Calu3 (cell line): ENCODE data around the gene ZMPSTE24. TPM values are rescaled to one million over a fixed set of nuclear protein-coding genes. Genes with fewer than 3 reads are reported as not detected.

Experiments used
- BruUV-seq: library from RNA; stranded (reverse); fragments of 400-500 nt; replicated peaks from 2 replicates; lab custom pipeline; 2021; lab: Mats Ljungman, UMichigan
- CTCF ChIA-PET: fragments of 300-600 bp; sonication (Branson Sonifier 250); formaldehyde crosslinking; loops from one replicate; lab custom pipeline; 2022; ENCODE audit warnings: antibody characterized with exemption; lab: Charles Lee
- DNase-seq: peaks from one replicate; pipeline ENCODE4 v3.0.0; 2022
- H3K27ac Mint-ChIP-seq: one replicate; pipeline ENCODE4 v1.8.0; 2022; ENCODE audit warnings: mixed read lengths; ENCODE audit not compliant: unreplicated experiment
- H3K27me3 Mint-ChIP-seq: one replicate; pipeline ENCODE4 v1.8.0; 2022; ENCODE audit warnings: mixed read lengths; ENCODE audit not compliant: unreplicated experiment
- H3K36me3 Mint-ChIP-seq: one replicate; pipeline ENCODE4 v1.8.0; 2022; ENCODE audit warnings: mild to moderate bottlenecking, moderate library complexity, mixed read lengths; ENCODE audit not compliant: insufficient read depth, unreplicated experiment
- H3K4me1 Mint-ChIP-seq: one replicate; pipeline ENCODE4 v1.8.0; 2022; ENCODE audit warnings: mild to moderate bottlenecking, low read depth, mixed read lengths; ENCODE audit not compliant: unreplicated experiment
- H3K4me3 Mint-ChIP-seq: one replicate; pipeline ENCODE4 v1.8.0; 2022; ENCODE audit warnings: mild to moderate bottlenecking, low read depth, moderate library complexity, mixed read lengths; ENCODE audit not compliant: unreplicated experiment
- H3K9me3 Mint-ChIP-seq: one replicate; pipeline ENCODE4 v1.8.0; 2022; ENCODE audit warnings: low read depth, mixed read lengths; ENCODE audit not compliant: unreplicated experiment
- intact Hi-C: fragments of 100-400 bp; cut with micrococcal nuclease; formaldehyde crosslinking; loops from one replicate; pipeline ENCODE4 v1.10.0; 2022; ENCODE audit not compliant: unreplicated experiment
- total RNA-seq: library from RNA; stranded (reverse); gene quantifications from 2 replicates; pipeline ENCODE4 v1.2.3, GENCODE V29; 2022
- TF ChIP-seq, protein P1 (sequence below): fragments of 200-600 bp; IDR thresholded peaks from one replicate; pipeline ENCODE4 v1.8.0; 2022; ENCODE audit warnings: antibody characterized with exemption; ENCODE audit not compliant: unreplicated experiment

Gene ZMPSTE24
- total RNA-seq, 1 experiment from 2014 or later = 62.0 TPM

DNA sequence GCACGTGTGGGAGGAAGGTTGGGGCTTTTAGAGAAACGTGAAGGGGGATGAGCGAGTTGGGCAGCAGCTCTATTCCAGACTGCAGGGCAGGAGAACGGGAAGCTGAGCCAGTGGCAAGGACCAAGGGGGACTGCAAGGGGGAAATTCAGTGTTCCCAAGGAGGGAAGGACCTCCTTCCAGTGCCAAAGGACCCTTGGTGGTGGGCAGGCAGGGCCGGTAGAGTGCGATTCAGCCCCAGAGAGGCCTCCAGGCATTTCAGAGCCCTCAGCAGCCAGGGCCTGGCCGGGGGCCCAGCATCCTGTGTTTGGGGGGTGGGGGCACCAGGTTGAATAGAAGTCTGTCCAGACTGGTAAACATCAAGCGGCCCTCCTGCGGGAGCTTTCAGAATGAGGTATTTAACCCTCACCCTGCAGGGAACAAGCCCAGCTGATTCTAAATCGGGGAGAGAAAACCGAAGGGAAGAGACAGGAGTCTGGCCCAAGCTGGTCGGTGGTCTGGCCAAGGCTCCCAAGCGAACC lies 56.7 kb downstream of the ZMPSTE24 start:
- no peak for DNase-seq
- TF ChIP-seq, protein P1, sequence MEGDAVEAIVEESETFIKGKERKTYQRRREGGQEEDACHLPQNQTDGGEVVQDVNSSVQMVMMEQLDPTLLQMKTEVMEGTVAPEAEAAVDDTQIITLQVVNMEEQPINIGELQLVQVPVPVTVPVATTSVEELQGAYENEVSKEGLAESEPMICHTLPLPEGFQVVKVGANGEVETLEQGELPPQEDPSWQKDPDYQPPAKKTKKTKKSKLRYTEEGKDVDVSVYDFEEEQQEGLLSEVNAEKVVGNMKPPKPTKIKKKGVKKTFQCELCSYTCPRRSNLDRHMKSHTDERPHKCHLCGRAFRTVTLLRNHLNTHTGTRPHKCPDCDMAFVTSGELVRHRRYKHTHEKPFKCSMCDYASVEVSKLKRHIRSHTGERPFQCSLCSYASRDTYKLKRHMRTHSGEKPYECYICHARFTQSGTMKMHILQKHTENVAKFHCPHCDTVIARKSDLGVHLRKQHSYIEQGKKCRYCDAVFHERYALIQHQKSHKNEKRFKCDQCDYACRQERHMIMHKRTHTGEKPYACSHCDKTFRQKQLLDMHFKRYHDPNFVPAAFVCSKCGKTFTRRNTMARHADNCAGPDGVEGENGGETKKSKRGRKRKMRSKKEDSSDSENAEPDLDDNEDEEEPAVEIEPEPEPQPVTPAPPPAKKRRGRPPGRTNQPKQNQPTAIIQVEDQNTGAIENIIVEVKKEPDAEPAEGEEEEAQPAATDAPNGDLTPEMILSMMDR = no peak
- H3K9me3 Mint-ChIP-seq = no peaks in the 10 kb centered on the region
- H3K27ac Mint-ChIP-seq = no peak overlapping the region
- peaks cover 30% of the 10 kb centered on the region for H3K36me3 Mint-ChIP-seq
- peaks cover 44% of the 10 kb centered on the region for H3K27me3 Mint-ChIP-seq
- H3K4me3 Mint-ChIP-seq = peak overlapping the region; percentile 78
- intact Hi-C loops = no loop called here
- BruUV-seq = no TSS peak
- CTCF ChIA-PET = interaction anchor here (0.6 to 1.8 kb wide), 8 partner anchors 17 to 171 kb away, joined by 3 to 10 read pairs (median 5); partner anchors contain the start of gene ZMPSTE24
- peaks cover 13% of the 10 kb centered on the region for H3K4me1 Mint-ChIP-seq

DNA sequence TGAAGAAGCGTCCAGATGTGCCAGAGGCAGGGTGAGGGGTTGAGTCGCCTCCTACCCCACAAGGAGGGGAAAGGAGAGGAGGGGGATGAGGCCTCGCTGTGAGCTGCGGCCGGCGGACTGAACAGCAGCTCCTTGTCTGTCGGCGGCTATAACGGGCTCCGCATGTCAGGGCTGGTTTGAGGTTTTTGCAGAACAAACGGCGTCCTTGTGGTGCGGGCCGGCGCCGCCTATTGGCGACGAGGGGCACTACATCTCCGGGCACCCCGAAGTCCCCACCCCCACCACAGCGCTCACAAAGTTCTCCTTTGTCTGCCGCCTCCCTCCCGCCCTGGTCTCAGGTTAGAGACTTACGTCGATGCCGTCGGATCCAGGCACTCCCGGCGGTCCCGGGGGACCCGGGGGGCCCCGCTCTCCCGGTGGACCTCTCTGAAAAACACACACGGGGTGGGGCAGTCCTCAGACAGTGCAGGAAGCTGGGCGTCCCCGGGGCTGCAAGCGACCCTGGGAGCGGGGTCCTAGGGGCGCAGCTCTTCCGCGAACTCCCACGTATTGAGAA lies 57.3 kb downstream of the ZMPSTE24 start:
- TF ChIP-seq, protein P1 = peak; percentile 96
- intact Hi-C loops = no loop called here
- Mint-ChIP-seq H3K36me3 (peaks cover 30% of the 10 kb centered on the region), H3K4me1 (peaks cover 13% of the 10 kb centered on the region), H3K4me3 (peak overlapping the region; percentile 78), H3K9me3 (no peaks in the 10 kb centered on the region), H3K27me3 (peaks cover 44% of the 10 kb centered on the region), H3K27ac (no peak overlapping the region)
- CTCF ChIA-PET = interaction anchor here (0.6 to 1.8 kb wide), 9 partner anchors 17 to 216 kb away, joined by 3 to 10 read pairs (median 5); partner anchors contain the start of gene ZMPSTE24
- no TSS peak for BruUV-seq
- peak; percentile 80 for DNase-seq

DNA sequence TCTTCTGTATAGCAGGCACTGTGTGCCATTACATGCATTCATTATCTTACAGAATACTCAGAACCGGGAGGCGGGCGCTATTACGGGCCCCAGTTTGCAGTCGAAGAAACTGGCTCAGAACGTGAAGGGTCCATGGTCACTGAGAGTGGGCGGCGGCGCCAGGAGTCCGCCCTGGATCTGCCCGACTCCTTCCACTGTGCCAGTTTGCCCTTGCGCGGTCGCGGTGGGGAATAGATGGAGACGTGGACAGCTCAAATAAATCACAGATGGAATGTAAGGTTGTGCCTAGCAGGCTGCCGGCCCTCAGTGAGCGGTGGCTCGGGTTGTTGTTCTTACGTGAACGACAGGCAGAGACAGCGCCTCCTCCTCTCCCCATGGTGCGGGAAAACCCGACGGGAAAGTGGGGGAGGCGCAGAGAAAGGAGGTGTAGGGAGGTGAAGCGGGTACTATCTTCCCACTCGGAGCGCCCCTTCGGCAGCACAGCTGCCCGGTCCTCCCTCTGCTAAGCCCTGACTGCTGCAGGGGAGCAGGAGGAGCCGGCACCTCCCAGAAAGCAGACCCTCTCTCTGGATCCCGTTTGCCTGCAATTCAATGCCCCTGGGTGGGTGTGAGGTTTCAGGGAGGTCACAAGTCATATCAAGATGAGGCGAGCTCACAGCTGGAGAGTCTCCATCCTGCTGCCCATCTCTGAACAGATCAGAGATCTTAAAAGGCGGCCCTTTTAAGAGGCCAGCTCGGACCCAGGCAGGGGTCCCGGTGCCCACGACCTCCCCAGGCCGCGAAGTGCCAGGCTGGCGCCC lies 58.0 kb downstream of the ZMPSTE24 start:
- intact Hi-C loops = no loop called here
- TF ChIP-seq, protein P1 = no peak
- CTCF ChIA-PET = interaction anchor here (0.7 to 1.8 kb wide), 5 partner anchors 22 to 217 kb away, joined by 3 to 10 read pairs (median 5); no protein-coding TSS in a partner anchor
- BruUV-seq = no TSS peak
- peak overlapping the region; percentile 78 for H3K4me3 Mint-ChIP-seq
- peaks cover 44% of the 10 kb centered on the region for H3K27me3 Mint-ChIP-seq
- H3K36me3 Mint-ChIP-seq = peaks cover 30% of the 10 kb centered on the region
- no peaks in the 10 kb centered on the region for H3K9me3 Mint-ChIP-seq
- no peak for DNase-seq
- no peak overlapping the region for H3K27ac Mint-ChIP-seq
- H3K4me1 Mint-ChIP-seq = peaks cover 13% of the 10 kb centered on the region

DNA sequence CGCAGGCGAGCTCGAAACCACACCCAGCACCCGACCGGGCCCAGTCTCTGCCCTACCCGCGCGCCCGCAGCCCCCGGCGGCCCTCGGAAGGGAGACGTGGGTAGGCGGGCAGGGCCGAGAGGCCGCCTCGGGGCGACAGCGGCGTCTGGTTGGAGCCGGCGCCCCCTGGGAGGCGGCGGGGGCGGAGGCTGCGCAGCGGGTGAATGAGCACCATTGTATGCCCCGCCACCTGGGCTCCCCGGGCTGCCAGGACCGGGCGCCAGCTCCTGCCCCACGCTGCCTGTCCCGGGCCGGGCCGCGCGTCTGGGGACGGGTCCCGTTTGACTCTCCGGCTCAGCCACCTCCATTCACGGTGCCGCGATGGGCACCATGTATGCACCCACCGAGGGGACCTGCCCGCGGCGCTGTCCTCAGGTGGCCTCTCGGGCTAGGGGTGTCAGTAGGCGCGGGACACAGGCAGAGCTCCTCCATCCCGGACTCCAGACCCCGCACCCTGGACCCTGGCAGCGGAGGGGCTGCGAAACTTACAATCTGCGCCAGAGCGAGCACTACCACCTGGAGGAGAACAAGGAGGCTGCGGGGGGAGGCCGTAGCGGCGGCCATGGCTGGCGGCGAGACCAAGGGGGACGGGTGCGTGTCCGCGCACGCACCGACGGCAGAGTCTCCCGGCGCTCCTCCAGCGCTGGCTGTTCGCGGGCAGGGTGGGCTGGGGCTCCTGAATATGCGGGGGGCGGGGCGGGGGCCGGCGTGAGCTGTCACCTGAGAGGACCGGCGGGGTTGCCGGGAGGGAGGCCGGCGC lies 58.8 kb downstream of the ZMPSTE24 start, which contains the start of gene COL9A2:
Gene COL9A2 (minus strand): TSS at position 692 of the 799 bp plus-strand sequence. CDS start 89 bp downstream, at position 603.
- no peaks in the 10 kb centered on the region for H3K9me3 Mint-ChIP-seq
- peak; percentile 67 for DNase-seq
- TF ChIP-seq, protein P1 = no peak
- no peak within 1 kb of the TSS for H3K27ac Mint-ChIP-seq
- intact Hi-C loops = no loop called here
- CTCF ChIA-PET = interaction anchor here (1.0 to 1.5 kb wide), 3 partner anchors 21 to 88 kb away, joined by 3 to 5 read pairs (median 3); no protein-coding TSS in a partner anchor
- H3K27me3 Mint-ChIP-seq = peaks cover 44% of the 10 kb centered on the region
- peaks cover 26% of the 10 kb centered on the region for H3K36me3 Mint-ChIP-seq
- no TSS peak for BruUV-seq
- peaks cover 13% of the 10 kb centered on the region for H3K4me1 Mint-ChIP-seq
- peak within 1 kb of the TSS; percentile 78 for H3K4me3 Mint-ChIP-seq
